SJSA1 (cell line): ENCODE data around the gene CENPF. TPM values are rescaled to one million over a fixed set of nuclear protein-coding genes. Genes with fewer than 3 reads are reported as not detected.

Experiments used
- DNase-seq, 2 experiments: peaks; one replicate each; pipeline ENCODE4 v3.0.0-alpha.2; 2015 to 2020; ENCODE audit warnings: low spot score in 2 of 2, low read depth in 1 of 2
- H3K27ac ChIP-seq: fragments of 250-450 bp; sonication (Bioruptor Pico); 2 replicates; pipeline ENCODE4 v1.5.1; 2020; ENCODE audit warnings: mild to moderate bottlenecking, moderate library complexity
- H3K27me3 ChIP-seq: fragments of 250-450 bp; sonication (Bioruptor Pico); replicated peaks from 2 replicates; pipeline ENCODE4 v1.5.1; 2020; ENCODE audit warnings: mild to moderate bottlenecking, moderate library complexity
- H3K36me3 ChIP-seq: fragments of 250-450 bp; sonication (Bioruptor Pico); 2 replicates; pipeline ENCODE4 v1.5.1; 2020; ENCODE audit warnings: mild to moderate bottlenecking
- H3K4me1 ChIP-seq: fragments of 250-450 bp; sonication (Bioruptor Pico); replicated peaks from 2 replicates; pipeline ENCODE4 v1.6.1; 2021; ENCODE audit warnings: mild to moderate bottlenecking
- H3K4me3 ChIP-seq: fragments of 250-450 bp; sonication (Bioruptor Pico); 2 replicates; pipeline ENCODE4 v1.5.1; 2020; ENCODE audit warnings: mild to moderate bottlenecking
- H3K9me3 ChIP-seq: fragments of 250-450 bp; sonication (Bioruptor Pico); replicated peaks from 2 replicates; pipeline ENCODE4 v1.5.1; 2020; ENCODE audit warnings: mild to moderate bottlenecking
- total RNA-seq: library from RNA; depleted of rRNA; stranded (reverse); fragments of >200 nt; shearing (Covaris generic); gene quantifications from 2 replicates; pipeline ENCODE4 v1.2.3, GENCODE V29; 2014; rRNA removed

The CENPF gene
- total RNA-seq, 1 experiment from 2014 or later = 182 TPM

DNA sequence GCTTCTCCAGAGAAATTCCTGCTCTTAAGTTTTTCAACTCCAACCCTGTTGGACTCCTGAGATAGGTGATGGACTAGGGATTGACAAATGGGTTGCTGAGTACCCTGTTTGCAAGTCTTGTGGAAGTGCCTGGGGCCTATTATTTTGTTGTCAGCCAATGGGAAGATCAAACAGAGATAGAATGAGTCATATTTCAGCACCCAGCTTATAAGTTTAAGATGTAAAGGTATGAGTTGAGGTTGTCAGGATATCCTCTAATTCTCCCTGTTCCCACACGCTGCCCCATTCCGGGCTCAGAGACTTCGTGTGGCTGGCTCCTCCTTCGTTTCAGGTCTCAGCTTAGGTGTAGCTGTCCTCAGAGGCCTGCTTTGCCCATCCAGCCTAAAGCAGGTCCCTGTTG is 91.8 kb downstream of the CENPF start:
- Histone ChIP-seq H3K27me3 (0 out of 2 replicates have a peak, but pooled peaks cover 3% of the 10 kb centered on the region), H3K4me3 (no peak overlapping the region), H3K4me1 (no peaks in the 10 kb centered on the region), H3K27ac (no peak overlapping the region), H3K36me3 (no peaks in the 10 kb centered on the region), H3K9me3 (peaks cover 5% of the 10 kb centered on the region; the same call in 1 of the 2 replicates)
- no peak for DNase-seq

DNA sequence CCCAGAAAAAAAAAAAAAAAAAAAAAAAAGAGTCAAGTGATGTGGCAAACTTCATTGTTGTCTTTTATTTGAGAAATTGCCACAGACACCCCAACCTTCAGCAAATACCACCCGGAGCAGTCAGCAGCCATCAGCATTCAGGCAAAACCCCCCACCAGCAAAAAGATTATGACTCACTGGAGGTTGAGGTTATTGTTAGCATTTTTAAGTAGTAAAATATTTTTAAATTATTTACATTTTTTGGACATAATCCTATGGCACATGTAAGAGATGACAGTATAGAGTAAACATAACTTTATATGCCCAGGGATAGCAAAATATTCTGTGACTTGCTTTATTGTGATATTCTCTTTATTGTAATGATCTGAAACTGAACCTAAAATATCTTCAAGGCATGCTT is 95.6 kb downstream of the CENPF start:
- peaks cover 5% of the 10 kb centered on the region; the same call in 1 of the 2 replicates for H3K9me3 ChIP-seq

DNA sequence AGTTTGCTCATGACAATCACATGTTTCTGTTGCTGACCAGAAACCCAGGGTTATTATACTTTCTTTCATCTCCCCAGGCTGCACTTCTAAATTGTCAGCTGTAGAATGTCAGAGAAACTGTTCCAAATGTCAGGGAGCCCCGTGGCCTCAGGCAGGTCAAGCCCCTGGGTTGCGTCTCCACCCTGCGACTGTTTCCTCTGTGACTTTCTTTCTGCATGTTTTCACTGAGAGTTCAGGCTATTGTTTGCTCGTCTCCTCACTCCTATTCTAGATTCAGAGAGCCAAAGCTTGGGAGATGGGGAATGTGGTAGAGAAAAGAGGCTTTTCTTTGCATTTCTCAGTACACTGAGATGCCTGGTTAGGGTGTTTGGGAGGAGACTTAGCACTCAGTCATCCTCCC is 97.4 kb downstream of the CENPF start:
- no peaks in the 10 kb centered on the region for H3K36me3 ChIP-seq
- H3K9me3 ChIP-seq = peaks cover 5% of the 10 kb centered on the region; the same call in 1 of the 2 replicates
- no peaks in the 10 kb centered on the region for H3K4me1 ChIP-seq
- no peaks in the 10 kb centered on the region for H3K27me3 ChIP-seq
- no peak for DNase-seq
- no peak overlapping the region for H3K4me3 ChIP-seq
- no peak overlapping the region for H3K27ac ChIP-seq

More for the DNA sequence above, 95.6 kb downstream of the CENPF start:
- Histone ChIP-seq H3K27ac (no peak overlapping the region), H3K36me3 (no peaks in the 10 kb centered on the region), H3K27me3 (0 out of 2 replicates have a peak, but pooled peaks cover 3% of the 10 kb centered on the region), H3K4me3 (no peak overlapping the region), H3K4me1 (no peaks in the 10 kb centered on the region)
- DNase-seq = no peak

DNA sequence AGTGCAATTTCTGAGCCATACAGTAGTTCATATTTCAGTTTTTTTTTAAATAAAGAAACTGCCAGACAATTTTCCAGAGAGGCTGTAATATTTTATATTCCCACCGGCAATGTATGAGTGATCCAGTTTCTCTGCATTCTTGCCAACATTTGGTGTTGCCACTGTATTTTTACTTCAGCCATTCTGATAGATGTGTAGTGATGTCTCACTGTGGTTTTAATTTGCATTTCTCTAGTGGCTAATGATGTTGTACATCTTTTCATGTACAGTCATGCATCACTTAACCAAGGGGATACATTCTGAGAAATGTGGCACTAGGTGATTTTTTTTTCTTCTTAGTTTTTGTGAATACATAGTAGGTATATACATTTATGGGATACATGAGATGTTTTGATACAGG is 99.6 kb downstream of the CENPF start:
- no peaks in the 10 kb centered on the region for H3K4me1 ChIP-seq
- DNase-seq = no peak
- no peaks in the 10 kb centered on the region for H3K36me3 ChIP-seq
- H3K27me3 ChIP-seq = no peaks in the 10 kb centered on the region
- no peak overlapping the region for H3K27ac ChIP-seq
- H3K9me3 ChIP-seq = no peaks in the 10 kb centered on the region
- no peak overlapping the region for H3K4me3 ChIP-seq

DNA sequence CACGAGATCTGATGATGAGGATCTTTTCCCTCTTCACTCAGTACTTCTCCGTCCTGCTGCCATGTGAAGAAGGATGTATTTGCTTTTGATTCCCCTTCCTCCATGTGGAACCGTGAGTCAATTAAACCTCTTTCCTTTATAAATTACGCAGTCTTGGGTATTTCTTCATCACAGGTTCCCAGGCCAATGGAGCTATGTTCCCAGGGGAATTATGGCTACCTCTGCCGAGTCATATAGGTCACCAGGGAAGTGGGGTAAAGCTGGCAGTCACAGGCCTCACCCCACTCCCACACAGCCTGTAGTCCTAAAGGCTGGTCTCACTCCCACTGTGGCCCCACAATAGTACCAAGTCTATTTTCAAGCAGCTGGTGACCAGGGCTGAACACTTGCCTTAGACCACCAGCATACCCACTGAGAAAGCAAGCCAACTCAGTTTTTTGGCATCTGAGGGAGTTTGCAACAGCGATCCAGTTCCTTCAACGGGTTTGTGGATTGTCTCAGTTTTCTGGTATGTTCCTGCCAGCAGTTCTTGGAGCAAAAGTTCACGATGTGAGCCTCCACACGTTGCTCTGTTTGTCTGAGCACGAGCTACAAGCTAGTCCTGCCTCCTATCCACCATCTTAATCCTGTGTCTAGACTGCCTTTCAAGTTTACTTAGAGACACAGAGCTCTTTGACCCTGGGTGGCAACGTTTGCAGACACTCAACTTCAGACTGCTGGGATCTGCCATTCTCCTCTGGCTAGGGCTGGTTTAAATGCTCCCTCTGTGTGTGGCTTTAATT is 104.5 kb downstream of the CENPF start:
- H3K36me3 ChIP-seq = no peaks in the 10 kb centered on the region
- no peak overlapping the region for H3K27ac ChIP-seq
- no peaks in the 10 kb centered on the region; the same call in 1 of the 2 replicates for H3K27me3 ChIP-seq
- no peak overlapping the region for H3K4me3 ChIP-seq
- no peak for DNase-seq
- no peaks in the 10 kb centered on the region; the same call in 1 of the 2 replicates for H3K4me1 ChIP-seq
- H3K9me3 ChIP-seq = no peaks in the 10 kb centered on the region

DNA sequence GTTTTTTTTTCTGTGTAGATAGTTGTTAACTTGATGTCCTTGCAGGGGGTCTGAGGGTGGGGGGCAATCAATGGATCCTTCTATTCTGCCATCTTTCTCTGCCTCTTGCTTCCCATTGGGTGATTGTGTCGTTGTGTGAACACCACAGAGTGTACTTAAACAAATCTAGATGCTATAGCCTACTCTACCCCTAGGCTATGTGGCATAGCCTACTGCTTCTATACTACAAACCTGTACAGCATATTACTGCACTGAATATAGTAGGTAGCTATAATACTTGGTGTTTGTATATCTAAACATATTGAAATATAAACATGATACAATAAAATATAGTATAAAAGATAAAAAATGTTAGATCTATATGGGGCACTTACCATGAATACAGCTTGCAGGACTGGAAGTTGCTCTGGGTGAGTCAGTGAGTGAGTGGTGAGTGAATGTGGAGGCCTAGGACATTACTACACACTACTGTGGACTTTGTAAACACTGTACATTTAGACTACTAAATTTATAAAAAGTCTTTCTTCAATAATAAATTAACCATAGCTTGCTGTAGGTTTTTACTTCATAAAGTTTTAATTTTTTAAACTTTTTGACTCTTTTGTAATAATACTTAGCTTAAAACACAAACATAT is 105.4 kb downstream of the CENPF start:
- Histone ChIP-seq H3K27me3 (no peaks in the 10 kb centered on the region; the same call in 1 of the 2 replicates), H3K36me3 (no peaks in the 10 kb centered on the region), H3K27ac (no peak overlapping the region), H3K9me3 (no peaks in the 10 kb centered on the region), H3K4me1 (no peaks in the 10 kb centered on the region; the same call in 1 of the 2 replicates), H3K4me3 (no peak overlapping the region)
- DNase-seq = no peak

DNA sequence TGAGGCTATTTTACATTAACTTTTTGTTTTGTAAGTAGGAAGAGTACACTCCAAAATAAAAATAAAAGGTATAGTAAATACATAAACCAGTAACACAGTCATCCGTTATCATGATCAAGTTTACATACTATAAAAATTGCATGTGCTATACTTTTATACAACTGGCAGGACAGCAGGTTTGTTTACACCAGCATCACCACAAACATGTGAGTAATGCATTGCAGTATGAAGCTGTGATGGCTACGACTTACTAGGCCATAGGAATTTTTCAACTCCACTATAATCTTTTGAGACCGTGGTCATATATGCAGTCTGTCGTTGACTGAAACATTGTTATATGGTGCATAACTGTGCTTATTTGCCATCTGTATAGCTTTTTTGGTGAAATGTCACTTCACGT is 106.2 kb downstream of the CENPF start:
- Histone ChIP-seq H3K9me3 (no peaks in the 10 kb centered on the region), H3K36me3 (no peaks in the 10 kb centered on the region), H3K27me3 (no peaks in the 10 kb centered on the region; the same call in 1 of the 2 replicates), H3K27ac (no peak overlapping the region), H3K4me3 (no peak overlapping the region), H3K4me1 (no peaks in the 10 kb centered on the region; the same call in 1 of the 2 replicates)
- DNase-seq = no peak

DNA sequence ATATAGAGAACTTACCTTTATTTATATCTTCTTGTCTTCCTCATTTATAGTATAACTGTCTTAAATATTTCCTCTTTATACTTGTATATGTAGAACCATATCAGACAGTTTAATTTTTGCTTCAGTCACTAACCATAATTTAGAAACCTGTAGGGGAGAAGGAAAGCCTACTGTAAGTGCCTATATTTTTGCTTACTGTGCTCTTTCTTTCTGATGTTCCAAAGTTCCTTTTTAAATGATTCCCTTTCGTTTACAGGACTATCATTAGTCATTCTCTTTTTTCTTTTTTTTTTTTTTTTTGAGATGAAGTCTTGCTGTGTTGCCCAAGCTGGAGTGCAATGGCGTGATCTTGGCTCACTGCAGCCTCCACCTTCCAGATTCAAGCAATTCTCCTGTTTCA is 109.7 kb downstream of the CENPF start:
- H3K4me3 ChIP-seq = no peak overlapping the region
- no peaks in the 10 kb centered on the region; the same call in 1 of the 2 replicates for H3K4me1 ChIP-seq
- no peak overlapping the region for H3K27ac ChIP-seq
- DNase-seq = no peak
- H3K36me3 ChIP-seq = no peaks in the 10 kb centered on the region
- H3K9me3 ChIP-seq = no peaks in the 10 kb centered on the region
- H3K27me3 ChIP-seq = no peaks in the 10 kb centered on the region; the same call in 1 of the 2 replicates

Other genes with a start within 250 kb of the CENPF start
- 18.8 and 39.1 TPM in 2 replicates for gene PTPN14, start 51.6 kb upstream of the CENPF start, total RNA-seq